HepG2 (cell line): ENCODE measurements around the gene C1RL. TPM values are rescaled to one million over a fixed set of nuclear protein-coding genes. Genes with fewer than 3 reads are reported as not detected.

Experiments
- E2F1 ChIP-seq: sonication (generic); formaldehyde crosslinking; IDR thresholded peaks from 2 replicates; pipeline ENCODE4 v1.5.0; 2020; ENCODE audit warnings: missing genetic modification reagents
- ELF3 ChIP-seq: IDR thresholded peaks from 2 replicates; pipeline ENCODE4 v1.6.1; 2016; ENCODE audit warnings: missing genetic modification reagents, missing compliant biosample characterization
- NPAS2 ChIP-seq: sonication (generic); formaldehyde crosslinking; IDR thresholded peaks from 2 replicates; pipeline ENCODE4 v1.8.0; 2022; ENCODE audit warnings: mild to moderate bottlenecking, missing genetic modification reagents, borderline replicate concordance
- PRDM10 ChIP-seq: sonication (generic); formaldehyde crosslinking; IDR thresholded peaks from 2 replicates; pipeline ENCODE4 v1.4.0; 2020; ENCODE audit warnings: low read depth, missing genetic modification reagents
- RERE ChIP-seq: IDR thresholded peaks from 2 replicates; pipeline ENCODE4 v1.6.1; 2016; ENCODE audit warnings: low read depth, missing genetic modification reagents, missing compliant biosample characterization
- TFAP4 ChIP-seq: sonication (generic); IDR thresholded peaks from 2 replicates; pipeline ENCODE4 v1.6.1; 2016; ENCODE audit warnings: low read depth, borderline replicate concordance
- ZBTB33 ChIP-seq: sonication (generic); formaldehyde crosslinking; IDR thresholded peaks from 2 replicates; pipeline ENCODE4 v1.4.0; 2020; ENCODE audit warnings: missing genetic modification reagents
- ZBTB43 ChIP-seq: sonication (generic); formaldehyde crosslinking; conservative IDR thresholded peaks from 2 replicates; pipeline ENCODE4 v1.4.0; 2020; ENCODE audit warnings: missing genetic modification reagents
- ZNF3 ChIP-seq: IDR thresholded peaks from 2 replicates; pipeline ENCODE4 v1.7.0; 2017; ENCODE audit warnings: inconsistent platforms
- ZNF354B ChIP-seq: sonication (generic); formaldehyde crosslinking; IDR thresholded peaks from 2 replicates; pipeline ENCODE4 v1.8.0; 2022; ENCODE audit warnings: mild to moderate bottlenecking, missing genetic modification reagents
- polyA plus RNA-seq, 8 experiments: library from polyadenylated mRNA; depleted of rRNA in 3 of 8; stranded (reverse) in 7 of 8; unstranded in 1 of 8; fragments of >200 nt; fragmentation: Illumina TruSeq in 4 of 8; extraction: Trizol in 4 of 8; gene quantifications; 2 replicates each; pipeline versions ENCODE4 v1.2.1 to v1.2.3, GENCODE V29; 2011 to 2016; ENCODE audit warnings: low read depth in 4 of 8, missing spikeins in 1 of 8, mixed read lengths in 1 of 8; ENCODE audit not compliant: insufficient read depth in 1 of 8
- total RNA-seq, 5 experiments: library from RNA; depleted of rRNA; stranded (reverse); fragments of >200 nt; fragmentation: Illumina TruSeq; extraction: Trizol; gene quantifications; 2 replicates each; pipeline ENCODE4 v1.2.3, GENCODE V29; 2016; ENCODE audit warnings: low read depth in 1 of 5

Gene C1RL
- total and polyA plus RNA-seq, 2 of the 13 experiments (the other 11 are each of a cell fraction or from before 2014, with no cell fraction given): 28.9 to 53.1 TPM

- TF ChIP-seq ZBTB43 (CRISPR knock-in tag): no peak
- no peak for TF ChIP-seq ZNF3 (CRISPR knock-in tag)
- TF ChIP-seq TFAP4: no peak
- TF ChIP-seq E2F1: no peak
- peak; percentile 54; the same call in 1 of the 2 replicates for TF ChIP-seq ELF3 (CRISPR knock-in tag)
- no peak for TF ChIP-seq NPAS2 (CRISPR knock-in tag)
- no peak for TF ChIP-seq ZNF354B (CRISPR knock-in tag)
- TF ChIP-seq ZBTB33 (CRISPR knock-in tag): 0 out of 2 replicates have a peak, but pooled peaks have one; percentile 25
- peak; percentile 58; the same call in 1 of the 2 replicates for TF ChIP-seq PRDM10
- TF ChIP-seq RERE (CRISPR knock-in tag): no peak
Measured at GRCh38 chr12:7060353-7060954, 48.6 kb downstream of the C1RL start, which contains the start of gene C1S (continued).
